SK-N-MC (cell line): ENCODE measurements around the gene CASP10.
"Not testable (repeated sequence)": the region's sequence is repeated elsewhere in the genome, so short reads cannot be mapped to it uniquely, and the experiment has no call there.

ENCODE experiments used
- DNase-seq: peaks from one replicate; pipeline ENCODE4 v3.0.0-alpha.2; 2011; ENCODE audit warnings: low read depth, low spot score
- H3K27ac ChIP-seq: fragments of 200-600 bp; sonication (generic); 2 replicates; pipeline ENCODE4 v1.5.1; 2016; ENCODE audit warnings: mixed run types
- H3K36me3 ChIP-seq: fragments of 200-600 bp; sonication (generic); 2 replicates; pipeline ENCODE4 v1.6.1; 2017; ENCODE audit warnings: antibody characterized with exemption, low read length, mixed read lengths; ENCODE audit not compliant: insufficient read depth
- H3K4me3 ChIP-seq: fragments of 200-600 bp; sonication (generic); 2 replicates; pipeline ENCODE4 v1.5.1; 2016
- H3K9ac ChIP-seq: fragments of 200-600 bp; sonication (generic); 2 replicates; pipeline ENCODE4 v1.8.0; 2017; ENCODE audit warnings: mixed run types, mixed read lengths; ENCODE audit not compliant: insufficient read length
- H3K9me3 ChIP-seq: fragments of 200-600 bp; sonication (generic); 2 replicates; pipeline ENCODE4 v1.6.1; 2017; ENCODE audit warnings: low read depth, mild to moderate bottlenecking, antibody characterized with exemption, low read length, moderate library complexity, mixed read lengths
- EZH2 ChIP-seq: fragments of 200-600 bp; sonication (generic); IDR thresholded peaks from one replicate; pipeline ENCODE4 v1.6.1; 2017; ENCODE audit warnings: antibody characterized with exemption
- FOXP2 ChIP-seq: optimal IDR thresholded peaks from 2 replicates; pipeline ENCODE3; 2011; ENCODE audit warnings: mild to moderate bottlenecking, moderate library complexity; ENCODE audit not compliant: insufficient read depth; ENCODE audit errors: extremely low read length, control extremely low read depth
- POLR2AphosphoS5 ChIP-seq: IDR thresholded peaks from 2 replicates; pipeline ENCODE4 v1.6.1; 2012; ENCODE audit warnings: mild to moderate bottlenecking, low read depth, low read length, borderline replicate concordance

The CASP10 gene

DNA sequence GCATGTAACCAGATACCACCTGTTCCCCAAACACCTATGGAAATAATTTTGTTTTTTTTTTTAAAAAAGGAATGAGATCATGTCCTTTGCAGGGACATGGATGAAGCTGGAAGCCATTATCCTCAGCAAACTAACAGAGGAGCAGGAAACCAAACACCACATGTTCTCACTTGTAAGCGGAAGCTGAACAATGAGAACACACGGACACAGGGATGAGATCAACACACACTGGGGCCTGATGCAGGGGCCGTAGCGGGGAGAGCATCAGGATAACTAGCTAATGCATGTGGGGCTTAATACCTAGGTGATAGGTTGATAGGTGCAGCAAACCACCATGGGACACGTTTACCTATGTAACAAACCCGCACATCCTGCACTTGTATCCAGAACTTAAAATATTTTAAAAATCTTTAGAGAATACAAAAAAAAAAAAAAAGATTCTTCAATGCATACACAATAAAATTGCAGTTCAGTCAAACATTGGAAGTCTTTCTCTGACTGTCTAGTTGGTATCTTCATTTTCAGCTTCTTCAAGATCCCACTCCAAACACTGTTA lies 11.6 kb upstream of the CASP10 start:
- Histone ChIP-seq H3K4me3 (no peak overlapping the region), H3K27ac (no peak overlapping the region), H3K36me3 (peaks cover 6% of the 10 kb centered on the region; the same call in 1 of the 2 replicates), H3K9ac (no peak overlapping the region), H3K9me3 (no peaks in the 10 kb centered on the region)
- TF ChIP-seq EZH2 (no peak), POLR2AphosphoS5 (no peak), FOXP2 (no peak)
- DNase-seq: no peak

DNA sequence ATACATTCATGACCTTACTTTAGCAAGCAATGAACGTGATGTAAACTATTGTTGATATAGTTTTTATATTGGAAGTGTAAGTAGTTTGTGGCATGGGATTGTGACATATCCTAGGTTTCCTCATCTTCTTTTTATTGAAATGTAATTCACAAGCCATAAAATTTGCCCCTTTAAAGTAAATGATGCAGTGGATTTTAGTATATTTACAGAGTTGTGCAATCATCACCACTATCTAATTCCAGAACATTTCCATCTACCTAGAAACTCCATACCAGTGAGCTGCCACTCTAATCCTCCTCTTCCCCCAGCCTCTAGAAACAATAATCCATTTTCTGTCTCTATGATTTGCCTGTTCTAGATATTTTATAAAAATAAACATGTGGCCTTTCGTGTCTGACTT lies 10.7 kb upstream of the CASP10 start:
- peaks cover 3% of the 10 kb centered on the region; the same call in 1 of the 2 replicates for H3K36me3 ChIP-seq
- DNase-seq: no peak
- no peaks in the 10 kb centered on the region for H3K9me3 ChIP-seq
- no peak overlapping the region for H3K4me3 ChIP-seq
- no peak for TF ChIP-seq FOXP2
- no peak for TF ChIP-seq POLR2AphosphoS5
- no peak for TF ChIP-seq EZH2
- H3K9ac ChIP-seq: no peak overlapping the region
- no peak overlapping the region for H3K27ac ChIP-seq

DNA sequence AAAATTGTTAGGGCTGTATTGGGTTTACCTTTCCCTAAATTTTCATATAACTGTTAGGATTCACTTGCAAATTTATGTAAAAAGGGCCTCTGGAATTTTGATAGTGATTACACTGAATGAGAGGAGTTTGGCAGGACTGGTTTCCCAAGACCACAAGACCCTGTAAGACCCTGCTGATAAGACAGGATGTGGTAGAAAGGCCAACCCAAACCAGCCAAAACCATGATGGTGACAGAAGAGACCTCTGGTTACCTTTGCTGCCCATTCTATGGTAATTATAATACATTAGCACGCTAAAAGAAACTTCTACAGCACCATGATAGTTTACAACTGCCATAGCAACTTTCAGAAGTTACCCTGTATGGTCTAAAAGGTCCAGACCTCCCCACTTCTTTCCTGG lies 8.3 kb upstream of the CASP10 start:
- DNase-seq: no peak
- H3K9me3 ChIP-seq: no peaks in the 10 kb centered on the region
- H3K36me3 ChIP-seq: no peaks in the 10 kb centered on the region
- H3K4me3 ChIP-seq: no peak overlapping the region
- no peak overlapping the region for H3K9ac ChIP-seq
- no peak for TF ChIP-seq FOXP2
- no peak for TF ChIP-seq POLR2AphosphoS5
- no peak for TF ChIP-seq EZH2
- H3K27ac ChIP-seq: no peak overlapping the region

DNA sequence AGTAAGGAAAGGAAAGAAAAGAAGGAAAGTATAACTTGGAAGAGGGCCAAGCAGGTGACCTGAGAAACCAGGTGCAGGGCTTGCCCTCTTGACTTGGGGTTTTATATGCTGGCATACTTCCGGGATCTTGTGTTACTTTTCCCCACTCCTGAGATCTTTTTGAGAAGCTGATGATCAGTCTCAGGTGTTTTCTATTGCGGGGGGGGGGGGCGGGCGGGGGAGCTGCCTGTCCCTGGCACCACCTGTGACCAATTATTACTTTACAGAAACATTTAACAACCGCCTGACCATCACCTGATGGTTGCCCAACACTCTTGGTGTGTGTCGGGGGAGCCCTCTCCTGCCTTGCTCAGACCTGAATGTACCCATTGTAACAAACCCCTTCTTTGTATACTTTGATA lies 6.9 kb upstream of the CASP10 start:
- H3K4me3 ChIP-seq: no peak overlapping the region
- no peak overlapping the region for H3K9ac ChIP-seq
- no peaks in the 10 kb centered on the region for H3K9me3 ChIP-seq
- DNase-seq: no peak
- no peak overlapping the region for H3K27ac ChIP-seq
- TF ChIP-seq FOXP2 (no peak), EZH2 (no peak), POLR2AphosphoS5 (no peak)
- H3K36me3 ChIP-seq: no peaks in the 10 kb centered on the region

DNA sequence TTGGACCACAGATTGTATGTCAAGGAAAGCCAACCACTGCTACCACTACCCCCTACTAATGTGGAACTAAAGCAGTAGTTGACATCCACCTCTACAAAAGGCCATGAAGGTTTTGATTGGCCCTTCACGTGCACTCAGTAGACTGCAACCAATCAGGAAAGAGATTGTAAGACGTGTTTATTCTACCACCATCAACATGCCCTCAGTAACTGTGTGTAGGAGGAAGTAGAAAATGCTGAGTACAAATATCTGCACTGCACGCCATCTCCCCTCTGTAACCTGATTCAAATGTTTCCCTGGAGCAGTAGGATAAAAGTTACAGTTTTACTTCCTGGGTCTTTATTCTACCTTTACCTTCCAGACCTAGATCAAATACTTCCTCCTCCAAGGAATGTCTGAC lies 2.9 kb upstream of the CASP10 start:
- no peak overlapping the region for H3K9ac ChIP-seq
- TF ChIP-seq EZH2 (no peak), POLR2AphosphoS5 (no peak), FOXP2 (no peak)
- H3K9me3 ChIP-seq: no peaks in the 10 kb centered on the region
- H3K27ac ChIP-seq: no peak overlapping the region
- H3K36me3 ChIP-seq: no peaks in the 10 kb centered on the region
- DNase-seq: no peak
- no peak overlapping the region for H3K4me3 ChIP-seq

DNA sequence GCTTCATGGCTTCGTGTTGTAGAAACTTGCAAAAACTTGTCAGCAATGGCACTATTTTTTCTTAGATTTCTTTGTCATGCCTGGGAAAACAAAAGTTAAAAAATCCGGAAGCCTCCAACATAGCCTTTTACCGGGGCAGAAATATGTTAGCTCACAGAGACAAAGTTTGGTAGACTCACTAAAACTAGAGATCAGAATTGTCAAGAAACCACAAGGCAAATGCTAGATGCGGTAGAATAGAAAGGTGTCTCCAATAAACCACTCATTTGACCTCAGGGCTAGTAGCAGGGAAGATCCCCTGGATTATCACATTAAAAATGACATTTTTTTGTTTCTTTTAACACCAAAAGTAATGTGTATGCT lies 405 bp downstream of the CASP10 start:
- peak overlapping the region; percentile 37 for H3K9ac ChIP-seq
- H3K4me3 ChIP-seq: peak overlapping the region; percentile 48
- H3K27ac ChIP-seq: no peak overlapping the region
- no peaks in the 10 kb centered on the region for H3K9me3 ChIP-seq
- no peaks in the 10 kb centered on the region for H3K36me3 ChIP-seq
- no peak for TF ChIP-seq EZH2
- DNase-seq: no peak

DNA sequence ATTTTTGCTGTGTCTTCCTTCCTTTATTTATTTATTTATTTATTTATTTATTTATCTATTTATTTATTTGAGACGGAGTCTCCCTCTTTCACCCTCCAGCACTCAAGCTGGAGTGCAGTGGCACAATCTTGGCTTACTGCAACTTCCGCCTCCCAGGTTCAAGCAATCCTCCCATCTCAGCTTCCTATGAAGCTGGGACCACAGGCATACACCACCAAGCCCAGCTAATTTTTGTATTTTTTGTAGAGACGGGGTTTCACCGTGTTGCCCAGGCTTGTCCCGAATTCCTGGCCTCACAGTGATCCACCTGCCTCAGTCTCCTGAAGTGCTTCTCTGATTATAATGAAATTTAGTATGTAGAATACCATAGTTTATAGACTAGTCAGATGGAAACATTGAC lies 894 bp downstream of the CASP10 start:
- not testable (repeated sequence) for DNase-seq, H3K9ac ChIP-seq, H3K27ac ChIP-seq, H3K36me3 ChIP-seq, H3K9me3 ChIP-seq, H3K4me3 ChIP-seq

DNA sequence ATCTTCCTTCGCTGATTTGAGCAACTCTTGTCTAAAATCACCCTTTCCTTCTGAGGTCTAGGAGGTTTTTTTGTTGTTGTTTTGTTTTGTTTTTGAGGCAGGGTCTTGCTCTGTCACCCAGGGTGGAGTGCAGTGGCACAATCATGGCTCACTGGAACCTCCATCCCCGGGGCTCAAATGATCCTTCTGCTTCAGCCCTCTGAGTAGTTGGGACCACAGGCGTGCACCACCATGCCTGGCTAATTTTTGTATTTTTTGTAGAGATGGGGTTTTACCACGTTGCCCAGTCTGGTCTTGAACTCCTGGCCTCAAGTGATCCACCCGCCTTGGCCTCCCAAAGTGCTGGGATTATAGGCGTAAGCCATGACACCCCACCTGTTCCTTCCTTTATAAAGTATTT lies 1.3 kb downstream of the CASP10 start:
- not testable (repeated sequence) for H3K9ac ChIP-seq, H3K4me3 ChIP-seq

DNA sequence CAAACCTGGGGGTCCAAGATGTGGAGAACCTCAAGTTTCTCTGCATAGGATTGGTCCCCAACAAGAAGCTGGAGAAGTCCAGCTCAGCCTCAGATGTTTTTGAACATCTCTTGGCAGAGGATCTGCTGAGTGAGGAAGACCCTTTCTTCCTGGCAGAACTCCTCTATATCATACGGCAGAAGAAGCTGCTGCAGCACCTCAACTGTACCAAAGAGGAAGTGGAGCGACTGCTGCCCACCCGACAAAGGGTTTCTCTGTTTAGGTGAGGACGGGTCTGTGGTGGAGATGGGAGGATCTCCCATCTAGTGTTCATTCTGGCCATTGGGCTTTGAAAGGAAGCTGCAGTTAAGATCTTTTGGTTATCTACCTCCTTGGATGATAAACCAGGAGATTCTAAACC lies 2.9 kb downstream of the CASP10 start:
- H3K36me3 ChIP-seq: no peaks in the 10 kb centered on the region
- DNase-seq: no peak
- H3K9me3 ChIP-seq: no peaks in the 10 kb centered on the region
- H3K27ac ChIP-seq: no peak overlapping the region
- no peak for TF ChIP-seq FOXP2
- no peak overlapping the region for H3K4me3 ChIP-seq
- no peak overlapping the region for H3K9ac ChIP-seq

More for the DNA sequence above, 1.3 kb downstream of the CASP10 start:
- H3K27ac ChIP-seq, H3K36me3 ChIP-seq, DNase-seq, H3K9me3 ChIP-seq: not testable (repeated sequence)

DNA sequence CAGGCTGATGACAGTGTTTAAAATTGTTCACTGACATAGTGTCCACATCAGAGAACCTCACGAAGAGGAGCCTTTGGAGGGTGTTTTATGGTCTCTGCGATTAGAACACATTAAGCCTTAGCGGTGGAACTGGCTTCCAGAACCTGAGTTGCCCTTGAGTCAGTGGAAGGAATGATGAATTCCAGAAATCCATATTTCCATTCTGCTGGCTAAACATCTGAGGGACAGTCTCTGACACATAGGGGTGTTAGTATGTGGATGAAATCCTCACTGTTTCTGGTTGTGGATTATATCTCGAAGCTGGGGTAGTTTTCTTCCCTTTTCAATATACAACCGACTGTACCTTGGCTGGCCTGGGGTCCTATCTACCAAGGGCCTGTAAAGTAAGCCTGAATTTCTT lies 4.0 kb downstream of the CASP10 start:
- Histone ChIP-seq H3K27ac (no peak overlapping the region), H3K9me3 (no peaks in the 10 kb centered on the region), H3K4me3 (no peak overlapping the region), H3K36me3 (no peaks in the 10 kb centered on the region), H3K9ac (no peak overlapping the region)
- no peak for DNase-seq
- no peak for TF ChIP-seq FOXP2
- TF ChIP-seq EZH2: no peak
- no peak for TF ChIP-seq POLR2AphosphoS5
